Measurements from ENCODE around the gene ZG16B.

The ZG16B gene

GRCh38 chr16:2804728-2805127, 25.4 kb upstream of the ZG16B start:
- no peak for DNase-seq (ENCODE audit: low read depth in 4 of 4, low spot score in 1 of 4)

- no peak for DNase-seq (ENCODE audit: low read depth in 4 of 4, low spot score in 1 of 4)
Measured at GRCh38 chr16:2806286-2806685, 23.8 kb upstream of the ZG16B start.

GRCh38 chr16:2808181-2808580, 21.9 kb upstream of the ZG16B start:
- DNase-seq (ENCODE audit: low read depth in 4 of 4, low spot score in 1 of 4), result no peak

- DNase-seq (ENCODE audit: low read depth in 4 of 4, low spot score in 1 of 4), result no peak
Measured at GRCh38 chr16:2809149-2809760, 20.8 kb upstream of the ZG16B start.

- DNase-seq (ENCODE audit: low read depth in 4 of 4, low spot score in 1 of 4), result no peak
Measured at GRCh38 chr16:2810651-2811050, 19.5 kb upstream of the ZG16B start.

GRCh38 chr16:2811703-2812471, 18.2 kb upstream of the ZG16B start:
- no peak for DNase-seq (ENCODE audit: low read depth in 4 of 4, low spot score in 1 of 4)

- DNase-seq (ENCODE audit: low read depth in 4 of 4, low spot score in 1 of 4), result no peak
Measured at GRCh38 chr16:2813771-2814221, 16.3 kb upstream of the ZG16B start.

GRCh38 chr16:2814551-2815298, 15.4 kb upstream of the ZG16B start:
- DNase-seq (ENCODE audit: low read depth in 4 of 4, low spot score in 1 of 4), result no peak

GRCh38 chr16:2815299-2815771, 14.8 kb upstream of the ZG16B start:
- no peak for DNase-seq (ENCODE audit: low read depth in 4 of 4, low spot score in 1 of 4)

- no peak for DNase-seq (ENCODE audit: low read depth in 4 of 4, low spot score in 1 of 4)
Measured at GRCh38 chr16:2816751-2817339, 13.3 kb upstream of the ZG16B start, which contains the start of gene PRSS21. PRSS21 (plus strand) TSS chr16:2817237; CDS start chr16:2817269, 32 bp downstream.

- DNase-seq (ENCODE audit: low read depth in 4 of 4, low spot score in 1 of 4), result no peak
Measured at GRCh38 chr16:2817340-2818271, 12.5 kb upstream of the ZG16B start.

- no peak for DNase-seq (ENCODE audit: low read depth in 4 of 4, low spot score in 1 of 4)
Measured at GRCh38 chr16:2818272-2818876, 11.7 kb upstream of the ZG16B start.

- DNase-seq (ENCODE audit: low read depth in 4 of 4, low spot score in 1 of 4), result no peak
Measured at GRCh38 chr16:2819179-2819938, 10.7 kb upstream of the ZG16B start.

GRCh38 chr16:2819939-2820835, 9.9 kb upstream of the ZG16B start:
- no peak for DNase-seq (ENCODE audit: low read depth in 4 of 4, low spot score in 1 of 4)

- no peak for DNase-seq (ENCODE audit: low read depth in 4 of 4, low spot score in 1 of 4)
Measured at GRCh38 chr16:2820836-2821486, 9.1 kb upstream of the ZG16B start.

- DNase-seq (ENCODE audit: low read depth in 4 of 4, low spot score in 1 of 4), result no peak
Measured at GRCh38 chr16:2821487-2822157, 8.5 kb upstream of the ZG16B start.

- DNase-seq (ENCODE audit: low read depth in 4 of 4, low spot score in 1 of 4), result no peak
Measured at GRCh38 chr16:2822158-2822495, 8.0 kb upstream of the ZG16B start.

Measured in stimulated activated CD4-positive, alpha-beta T cell treated with anti-CD3 and anti-CD28 coated beads, Interleukin-1b, Interleukin-23, amount 100 ng/mL, for 24 hours (primary cell).